ENCODE data around the gene RGL3. TPM values are rescaled to one million over a fixed set of nuclear protein-coding genes. Genes with fewer than 3 reads are reported as not detected.
"Not testable (repeated sequence)": the region's sequence is repeated elsewhere in the genome, so short reads cannot be mapped to it uniquely, and the experiment has no call there.

RGL3 gene, protein sequence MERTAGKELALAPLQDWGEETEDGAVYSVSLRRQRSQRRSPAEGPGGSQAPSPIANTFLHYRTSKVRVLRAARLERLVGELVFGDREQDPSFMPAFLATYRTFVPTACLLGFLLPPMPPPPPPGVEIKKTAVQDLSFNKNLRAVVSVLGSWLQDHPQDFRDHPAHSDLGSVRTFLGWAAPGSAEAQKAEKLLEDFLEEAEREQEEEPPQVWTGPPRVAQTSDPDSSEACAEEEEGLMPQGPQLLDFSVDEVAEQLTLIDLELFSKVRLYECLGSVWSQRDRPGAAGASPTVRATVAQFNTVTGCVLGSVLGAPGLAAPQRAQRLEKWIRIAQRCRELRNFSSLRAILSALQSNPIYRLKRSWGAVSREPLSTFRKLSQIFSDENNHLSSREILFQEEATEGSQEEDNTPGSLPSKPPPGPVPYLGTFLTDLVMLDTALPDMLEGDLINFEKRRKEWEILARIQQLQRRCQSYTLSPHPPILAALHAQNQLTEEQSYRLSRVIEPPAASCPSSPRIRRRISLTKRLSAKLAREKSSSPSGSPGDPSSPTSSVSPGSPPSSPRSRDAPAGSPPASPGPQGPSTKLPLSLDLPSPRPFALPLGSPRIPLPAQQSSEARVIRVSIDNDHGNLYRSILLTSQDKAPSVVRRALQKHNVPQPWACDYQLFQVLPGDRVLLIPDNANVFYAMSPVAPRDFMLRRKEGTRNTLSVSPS
- total RNA-seq = not detected

DNA sequence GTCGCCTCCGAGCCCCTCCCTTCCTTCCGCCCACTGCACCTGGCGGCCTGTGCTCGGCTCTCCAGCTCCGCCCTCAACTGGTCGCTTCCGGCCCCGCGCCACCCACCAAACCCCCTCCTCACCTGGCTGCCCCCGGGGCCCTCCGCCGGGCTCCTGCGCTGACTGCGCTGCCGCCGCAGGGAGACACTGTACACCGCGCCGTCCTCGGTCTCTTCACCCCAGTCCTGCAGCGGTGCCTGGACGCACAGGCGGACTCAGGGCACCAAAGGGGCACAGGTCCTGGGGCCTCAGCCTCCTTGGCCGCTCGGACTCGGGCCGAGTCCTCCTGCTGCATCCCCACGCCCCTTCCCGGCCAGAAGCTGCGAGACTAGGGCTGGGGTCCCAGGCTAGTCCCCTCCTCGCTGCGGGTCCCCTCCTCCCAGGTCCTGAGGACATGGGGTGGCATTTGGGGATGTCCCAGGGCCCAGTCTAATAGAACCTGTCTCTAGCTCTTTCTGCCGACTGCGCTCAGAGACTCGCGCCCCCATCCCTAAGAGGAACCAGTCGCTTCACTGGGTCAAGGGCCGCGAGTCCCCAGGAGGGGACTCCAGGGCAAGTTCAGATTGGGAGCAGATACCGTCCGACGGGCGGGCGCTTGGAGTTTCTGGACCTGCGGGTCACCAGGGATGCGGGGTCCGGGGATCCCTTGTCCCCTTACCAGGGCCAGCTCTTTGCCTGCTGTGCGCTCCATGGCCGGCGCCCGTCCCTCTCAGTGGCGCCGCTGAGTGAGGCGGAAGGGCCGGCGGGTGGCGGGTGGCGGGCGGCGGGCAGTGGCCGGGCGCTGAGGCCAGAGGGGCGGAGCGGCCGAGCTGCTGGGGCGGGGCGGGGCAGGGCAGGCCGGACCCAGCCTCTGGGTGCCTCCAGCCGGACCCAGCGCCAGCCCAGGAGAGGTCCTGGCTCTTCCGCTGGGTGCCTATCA lies at the start of gene RGL3:
RGL3 (minus strand) TSS at position 766 of the 958 bp plus-strand sequence; CDS start at position 730, 36 bp downstream.
- POLR2A ChIA-PET = no interaction called here
- DNase-seq = no peak

DNA sequence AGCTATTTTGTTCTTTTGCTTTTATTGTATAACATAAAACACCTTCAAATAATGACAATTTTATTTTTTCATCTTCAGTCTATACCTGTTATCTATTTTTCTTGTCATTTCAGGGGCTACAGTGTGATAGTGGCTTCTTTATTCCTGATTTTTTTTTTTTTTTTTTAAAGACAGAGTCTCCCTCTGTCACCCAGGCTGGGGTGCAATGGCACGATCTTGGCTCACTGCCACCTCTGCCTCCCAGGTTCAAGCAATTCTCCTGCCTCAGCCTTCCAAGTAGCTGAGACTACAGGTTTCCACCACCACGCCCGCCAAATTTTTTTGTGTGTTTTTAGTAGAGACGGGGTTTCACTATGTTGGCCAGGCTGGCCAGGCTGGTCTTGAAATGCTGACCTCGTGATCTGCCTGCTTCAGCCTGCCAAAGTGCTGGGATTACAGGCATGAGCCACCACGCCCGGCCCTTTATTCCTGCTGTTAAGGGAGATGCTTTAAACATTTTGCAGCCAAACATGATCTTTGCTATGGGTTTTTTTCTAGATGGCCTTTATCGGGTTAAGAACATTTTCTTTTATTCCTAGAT lies 49.2 kb upstream of the RGL3 start:
- H3K4me1 Mint-ChIP-seq; DNase-seq; H3K36me3 Mint-ChIP-seq (ENCODE audit: low read depth); POLR2A ChIA-PET; H3K27ac Mint-ChIP-seq; H3K9me3 Mint-ChIP-seq; H3K4me3 Mint-ChIP-seq; H3K27me3 Mint-ChIP-seq: not testable (repeated sequence)
- CTCF ChIA-PET = interaction anchor here (1.2 kb wide), 1 partner anchor 9 kb away, joined by 4 read pairs; no protein-coding TSS in a partner anchor

More for the DNA sequence above, at the start of gene RGL3:
- CTCF ChIA-PET = no interaction called here
- no peaks in the 10 kb centered on the region for H3K36me3 Mint-ChIP-seq (ENCODE audit: low read depth)
- peaks cover 64% of the 10 kb centered on the region for H3K27me3 Mint-ChIP-seq
- H3K4me1 Mint-ChIP-seq = peaks cover 33% of the 10 kb centered on the region
- H3K4me3 Mint-ChIP-seq = no peak within 1 kb of the TSS
- H3K9me3 Mint-ChIP-seq = no peaks in the 10 kb centered on the region
- no peak within 1 kb of the TSS for H3K27ac Mint-ChIP-seq

DNA sequence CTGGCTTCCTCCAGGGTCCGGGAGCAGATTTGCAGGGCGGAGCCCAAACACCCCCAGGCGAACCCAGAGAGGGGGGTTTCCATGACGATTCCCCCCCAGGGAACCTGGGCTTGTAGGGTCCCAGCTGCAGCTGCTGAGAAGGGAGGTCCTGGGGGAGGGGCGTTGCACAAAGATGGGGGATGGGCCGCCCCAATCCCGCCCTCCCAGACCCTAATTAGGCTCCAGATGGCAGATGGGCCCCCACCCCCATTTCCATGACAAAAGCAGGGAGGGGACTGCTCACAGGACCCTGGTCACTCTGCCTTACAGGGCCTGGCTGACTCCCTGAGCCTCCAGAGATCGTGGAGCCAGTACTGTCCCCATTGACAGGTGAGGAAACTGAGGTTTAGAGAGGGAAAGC lies 46.5 kb upstream of the RGL3 start:
- H3K27ac Mint-ChIP-seq = no peak overlapping the region
- ChIA-PET CTCF (no interaction called here), POLR2A (no interaction called here)
- no peaks in the 10 kb centered on the region for H3K4me1 Mint-ChIP-seq
- no peaks in the 10 kb centered on the region for H3K36me3 Mint-ChIP-seq (ENCODE audit: low read depth)
- no peak for DNase-seq
- H3K4me3 Mint-ChIP-seq = no peak overlapping the region
- no peaks in the 10 kb centered on the region for H3K27me3 Mint-ChIP-seq
- H3K9me3 Mint-ChIP-seq = no peaks in the 10 kb centered on the region

DNA sequence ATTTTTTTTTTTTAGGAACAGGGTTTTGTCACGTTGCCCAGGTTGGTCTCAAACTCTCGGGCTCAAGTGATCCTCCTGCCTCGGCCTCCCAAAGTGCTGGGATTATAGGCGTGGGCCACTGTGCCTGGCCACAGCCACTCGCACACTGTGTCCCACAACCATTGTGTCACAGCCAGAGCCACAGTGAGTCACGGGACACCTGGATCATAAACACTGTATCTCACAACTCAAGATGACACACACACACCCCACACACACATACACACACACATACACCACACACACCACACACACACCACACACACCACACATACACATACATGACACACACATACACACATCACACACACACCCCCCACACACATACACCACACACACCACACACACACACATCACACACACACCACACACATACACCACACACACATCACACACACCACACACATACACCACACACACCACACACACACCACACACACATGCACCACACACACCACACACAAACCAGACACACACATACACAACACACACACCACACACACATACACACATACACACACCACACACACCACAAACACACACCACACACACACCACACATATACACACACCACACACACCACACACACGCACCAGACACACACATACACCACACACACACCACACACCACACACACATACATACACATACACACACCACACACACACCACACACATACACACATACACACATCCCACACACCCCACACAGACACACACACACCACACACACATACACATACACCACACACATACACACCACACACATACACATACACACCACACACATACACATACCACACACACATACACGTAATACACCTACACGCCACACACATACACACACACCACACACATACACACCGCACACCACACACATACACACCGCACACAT lies 45.5 kb upstream of the RGL3 start:
- Mint-ChIP-seq H3K4me3 (no peak overlapping the region), H3K27ac (no peak overlapping the region), H3K9me3 (no peaks in the 10 kb centered on the region), H3K4me1 (no peaks in the 10 kb centered on the region), H3K36me3 (ENCODE audit: low read depth) (no peaks in the 10 kb centered on the region), H3K27me3 (peaks cover 4% of the 10 kb centered on the region)
- CTCF ChIA-PET = interaction anchor here (0.6 kb wide), 1 partner anchor 12 kb away, joined by 3 read pairs; no protein-coding TSS in a partner anchor
- DNase-seq = no peak
- POLR2A ChIA-PET = no interaction called here

DNA sequence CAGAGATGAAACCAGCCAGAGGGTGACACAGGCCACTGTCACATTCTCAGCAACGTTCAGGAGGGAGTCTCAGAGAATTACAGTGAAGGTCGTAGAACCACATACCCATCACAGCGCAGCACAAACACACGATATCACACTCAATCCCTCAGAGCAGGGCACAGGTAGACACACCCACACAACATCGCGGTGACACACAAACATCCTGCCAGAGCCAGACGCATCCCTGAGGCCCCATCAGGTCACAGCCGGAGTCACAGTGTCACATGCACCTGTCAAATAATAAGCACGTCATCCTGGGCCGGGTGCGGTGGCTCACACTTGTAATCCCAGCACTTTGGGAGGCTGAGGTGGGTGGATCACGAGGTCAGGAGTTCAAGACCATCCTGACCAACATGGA lies 44.3 kb upstream of the RGL3 start:
- Mint-ChIP-seq H3K4me1 (no peaks in the 10 kb centered on the region), H3K36me3 (ENCODE audit: low read depth) (no peaks in the 10 kb centered on the region), H3K9me3 (no peaks in the 10 kb centered on the region), H3K27me3 (peaks cover 4% of the 10 kb centered on the region), H3K4me3 (no peak overlapping the region), H3K27ac (no peak overlapping the region)
- DNase-seq = no peak
- POLR2A ChIA-PET = no interaction called here
- CTCF ChIA-PET = no interaction called here

DNA sequence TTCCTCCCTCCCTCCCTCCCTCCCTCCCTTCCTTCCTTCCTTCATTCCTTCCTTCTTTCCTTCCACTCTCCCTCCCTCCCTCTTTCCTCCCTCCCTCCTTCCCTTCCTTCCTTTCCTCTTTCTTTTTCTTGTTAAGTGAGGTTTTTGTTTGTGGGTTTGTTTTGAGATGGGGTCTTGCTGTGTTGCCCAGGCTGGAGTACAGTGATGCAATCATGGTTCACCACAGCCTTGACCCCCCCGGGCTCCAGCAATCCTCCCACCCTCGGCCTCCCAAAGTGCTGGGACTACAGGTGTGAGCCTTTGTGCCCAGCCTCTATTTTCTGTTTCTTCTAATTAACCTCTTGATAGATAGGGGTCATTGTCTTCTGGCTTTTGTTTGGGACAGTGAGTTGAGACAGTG lies 42.3 kb upstream of the RGL3 start:
- Mint-ChIP-seq H3K4me1 (no peaks in the 10 kb centered on the region), H3K4me3 (no peak overlapping the region), H3K27ac (no peak overlapping the region), H3K36me3 (ENCODE audit: low read depth) (no peaks in the 10 kb centered on the region), H3K9me3 (no peaks in the 10 kb centered on the region), H3K27me3 (peaks cover 4% of the 10 kb centered on the region)
- POLR2A ChIA-PET = no interaction called here
- CTCF ChIA-PET = interaction anchor here (0.7 to 1.0 kb wide), 2 partner anchors 9 to 21 kb away, joined by 3 to 4 read pairs; no protein-coding TSS in a partner anchor
- DNase-seq = no peak

DNA sequence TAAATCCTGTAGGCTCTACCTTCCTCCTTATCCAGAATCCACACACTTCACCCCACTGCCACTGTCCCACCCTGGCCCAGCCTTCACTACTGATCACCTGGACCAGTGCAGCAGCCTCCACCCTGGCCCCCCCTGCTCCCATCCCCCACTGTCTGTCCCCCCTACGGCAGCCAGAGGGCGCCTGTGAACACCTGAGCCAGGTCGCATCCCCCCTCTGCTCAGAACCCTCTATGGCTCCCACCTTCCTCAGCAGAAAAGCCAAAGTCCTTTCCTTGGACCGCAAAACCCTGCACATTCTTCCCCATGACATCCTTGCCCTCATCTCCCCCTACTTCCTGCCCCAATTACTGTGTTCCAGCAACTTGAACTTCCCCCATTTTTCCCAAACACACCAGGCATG lies 41.1 kb upstream of the RGL3 start:
- CTCF ChIA-PET = interaction anchor here (0.5 to 1.0 kb wide), 2 partner anchors 8 to 177 kb away, joined by 3 to 4 read pairs; no protein-coding TSS in a partner anchor
- Mint-ChIP-seq H3K4me1 (no peaks in the 10 kb centered on the region), H3K27ac (no peak overlapping the region), H3K9me3 (no peaks in the 10 kb centered on the region), H3K4me3 (no peak overlapping the region), H3K36me3 (ENCODE audit: low read depth) (no peaks in the 10 kb centered on the region), H3K27me3 (peaks cover 4% of the 10 kb centered on the region)
- DNase-seq = peak; percentile 24
- POLR2A ChIA-PET = no interaction called here

DNA sequence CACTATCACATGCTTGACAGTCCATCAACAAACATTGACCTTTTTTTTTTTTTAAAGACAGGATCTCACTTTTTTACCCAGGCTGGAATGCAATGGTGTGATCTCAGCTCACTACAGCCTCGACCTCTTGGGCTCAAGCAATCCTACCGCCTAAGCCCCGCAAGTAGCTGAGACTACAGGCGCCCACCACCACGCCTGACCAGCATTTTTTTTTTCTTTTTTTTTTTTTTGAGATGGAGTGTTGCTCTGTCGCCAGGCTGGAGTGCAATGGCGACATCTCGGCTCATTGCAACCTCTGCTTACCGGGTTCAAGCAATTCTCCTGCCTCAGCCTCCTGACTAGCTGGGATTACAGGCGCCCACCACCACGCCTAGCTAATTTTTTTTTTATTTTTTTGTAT lies 39.8 kb upstream of the RGL3 start:
- CTCF ChIA-PET = interaction anchor here (1.0 to 1.1 kb wide), 2 partner anchors 9 to 24 kb away, joined by 4 to 5 read pairs; no protein-coding TSS in a partner anchor
- POLR2A ChIA-PET = interaction anchor here (0.8 kb wide), 1 partner anchor 24 kb away, joined by 3 read pairs; no protein-coding TSS in a partner anchor
- not testable (repeated sequence) for H3K4me1 Mint-ChIP-seq

DNA sequence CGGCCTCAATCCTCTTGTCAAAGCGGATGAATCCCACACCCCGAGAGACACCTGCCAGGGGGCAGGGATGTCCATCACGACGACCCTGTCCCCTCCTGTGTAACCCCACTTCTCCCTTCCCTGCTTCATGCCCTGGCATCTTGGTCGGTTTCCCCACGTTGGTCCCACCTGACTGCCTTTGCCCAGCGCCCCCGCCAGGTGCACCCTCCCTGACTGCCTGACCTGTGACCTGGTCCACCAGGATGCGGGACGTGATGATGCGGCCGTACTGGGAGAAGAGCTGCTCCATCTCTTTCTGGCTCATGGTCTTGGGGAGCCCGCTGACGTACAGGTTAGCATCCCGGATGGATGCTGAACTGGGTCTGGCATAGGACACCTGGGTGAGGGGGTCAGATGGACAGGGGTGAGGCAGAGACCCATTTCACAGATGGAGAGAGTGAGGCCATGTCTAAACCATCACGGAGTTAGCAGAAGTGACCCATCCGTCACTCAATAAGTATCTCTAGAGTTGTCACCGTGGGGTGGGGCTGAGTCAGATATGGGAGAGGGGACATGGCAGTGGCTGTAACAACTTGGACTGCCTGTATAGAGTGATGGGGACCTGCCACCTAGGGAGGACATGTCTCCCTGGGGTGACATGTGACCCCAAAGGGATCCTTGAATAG lies 39.3 kb upstream of the RGL3 start:
- Mint-ChIP-seq H3K36me3 (ENCODE audit: low read depth) (no peaks in the 10 kb centered on the region), H3K4me3 (no peak overlapping the region), H3K27me3 (peaks cover 4% of the 10 kb centered on the region), H3K4me1 (no peaks in the 10 kb centered on the region), H3K27ac (no peak overlapping the region), H3K9me3 (no peaks in the 10 kb centered on the region)
- POLR2A ChIA-PET = interaction anchor here (0.8 kb wide), 1 partner anchor 24 kb away, joined by 3 read pairs; no protein-coding TSS in a partner anchor
- CTCF ChIA-PET = no interaction called here
- DNase-seq = no peak

More for the DNA sequence above, 39.8 kb upstream of the RGL3 start:
- not testable (repeated sequence) for DNase-seq; H3K4me3 Mint-ChIP-seq; H3K27me3 Mint-ChIP-seq; H3K36me3 Mint-ChIP-seq (ENCODE audit: low read depth); H3K27ac Mint-ChIP-seq; H3K9me3 Mint-ChIP-seq

DNA sequence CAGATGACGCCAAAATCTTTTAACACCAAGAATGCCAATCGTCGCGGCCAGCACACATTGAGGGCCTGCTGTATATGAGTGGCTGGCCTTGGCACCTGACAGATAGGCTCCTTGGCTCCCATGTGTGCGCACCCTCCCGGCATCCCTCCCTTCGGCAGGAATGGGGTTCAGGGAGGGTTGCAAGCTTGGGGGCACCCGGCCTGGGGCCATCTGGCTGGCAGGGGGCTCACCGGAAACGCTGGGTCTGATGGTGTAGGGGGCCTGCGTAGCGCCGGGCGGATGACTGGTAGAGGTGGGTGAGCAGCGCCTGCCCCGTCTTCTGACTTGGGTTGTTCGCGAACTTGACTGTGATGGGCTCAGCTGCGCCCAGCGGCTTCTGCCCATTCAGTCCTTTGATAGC lies 38.7 kb upstream of the RGL3 start:
- no peaks in the 10 kb centered on the region for H3K9me3 Mint-ChIP-seq
- no peaks in the 10 kb centered on the region for H3K36me3 Mint-ChIP-seq (ENCODE audit: low read depth)
- no peak overlapping the region for H3K27ac Mint-ChIP-seq
- DNase-seq = no peak
- ChIA-PET POLR2A (no interaction called here), CTCF (no interaction called here)
- no peak overlapping the region for H3K4me3 Mint-ChIP-seq
- H3K27me3 Mint-ChIP-seq = peaks cover 4% of the 10 kb centered on the region
- H3K4me1 Mint-ChIP-seq = no peaks in the 10 kb centered on the region

DNA sequence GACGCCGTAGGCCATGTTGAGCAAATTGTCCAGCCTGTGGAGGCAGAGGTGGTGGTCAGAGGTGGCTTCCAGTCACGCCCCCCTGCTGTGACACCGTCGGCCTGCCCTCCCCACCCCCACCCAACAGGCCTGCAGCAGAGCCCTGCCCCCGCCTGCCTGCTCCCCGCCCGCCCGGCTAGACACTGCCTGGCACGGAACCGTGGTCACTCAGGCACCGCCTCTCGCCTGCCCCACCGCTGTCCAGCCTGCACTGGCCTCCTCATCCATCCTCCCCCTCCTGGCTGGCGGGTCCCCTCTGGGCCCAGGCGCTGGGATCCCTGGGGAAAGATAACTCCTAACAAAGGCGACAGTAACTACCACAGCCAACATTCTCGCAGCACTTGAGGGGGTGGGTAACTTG lies 38.0 kb upstream of the RGL3 start:
- Mint-ChIP-seq H3K9me3 (no peaks in the 10 kb centered on the region), H3K27me3 (peaks cover 4% of the 10 kb centered on the region), H3K27ac (no peak overlapping the region), H3K4me1 (no peaks in the 10 kb centered on the region), H3K4me3 (no peak overlapping the region), H3K36me3 (ENCODE audit: low read depth) (no peaks in the 10 kb centered on the region)
- CTCF ChIA-PET = interaction anchor here (2.2 kb wide), 1 partner anchor 25 kb away, joined by 5 read pairs; no protein-coding TSS in a partner anchor
- DNase-seq = no peak
- POLR2A ChIA-PET = no interaction called here
